ENCODE results near the gene SKP2.

DNA sequence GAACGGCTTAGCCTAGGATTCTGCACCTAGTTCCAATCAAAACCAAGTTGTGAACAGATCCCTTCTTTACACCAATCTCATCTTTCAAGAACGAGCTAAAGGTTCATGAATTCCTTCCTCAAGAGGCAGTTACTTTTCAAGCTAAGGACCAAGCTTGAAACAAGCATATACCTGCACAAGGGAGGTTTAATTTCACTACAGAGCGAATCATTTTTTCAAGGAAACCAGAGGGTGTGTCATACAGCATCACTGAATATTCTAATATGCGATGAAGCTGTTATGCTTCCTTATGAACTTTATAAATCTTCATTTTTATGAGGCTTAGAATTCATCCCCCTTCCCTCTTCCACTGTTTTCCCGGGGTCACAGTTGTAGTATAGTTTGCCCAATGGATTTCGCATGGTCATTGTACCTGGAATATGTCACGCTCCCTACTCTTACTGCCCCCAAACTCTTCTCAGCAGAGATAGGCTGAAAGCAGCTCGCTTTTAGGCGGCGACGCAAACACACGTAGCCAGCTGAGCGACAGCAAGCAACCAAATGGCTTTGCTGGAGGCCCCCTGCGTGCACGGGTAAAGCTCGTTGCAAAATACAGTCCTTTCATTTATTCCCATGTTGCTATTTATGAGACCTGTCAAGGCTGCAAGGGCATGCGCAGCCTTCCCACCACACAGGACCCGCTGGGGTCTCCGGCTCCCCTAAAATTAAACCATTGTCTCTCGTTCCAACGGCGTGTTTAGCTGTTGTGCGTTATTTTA is 1.1 kb upstream of the SKP2 start:
- TF ChIP-seq, protein P1, sequence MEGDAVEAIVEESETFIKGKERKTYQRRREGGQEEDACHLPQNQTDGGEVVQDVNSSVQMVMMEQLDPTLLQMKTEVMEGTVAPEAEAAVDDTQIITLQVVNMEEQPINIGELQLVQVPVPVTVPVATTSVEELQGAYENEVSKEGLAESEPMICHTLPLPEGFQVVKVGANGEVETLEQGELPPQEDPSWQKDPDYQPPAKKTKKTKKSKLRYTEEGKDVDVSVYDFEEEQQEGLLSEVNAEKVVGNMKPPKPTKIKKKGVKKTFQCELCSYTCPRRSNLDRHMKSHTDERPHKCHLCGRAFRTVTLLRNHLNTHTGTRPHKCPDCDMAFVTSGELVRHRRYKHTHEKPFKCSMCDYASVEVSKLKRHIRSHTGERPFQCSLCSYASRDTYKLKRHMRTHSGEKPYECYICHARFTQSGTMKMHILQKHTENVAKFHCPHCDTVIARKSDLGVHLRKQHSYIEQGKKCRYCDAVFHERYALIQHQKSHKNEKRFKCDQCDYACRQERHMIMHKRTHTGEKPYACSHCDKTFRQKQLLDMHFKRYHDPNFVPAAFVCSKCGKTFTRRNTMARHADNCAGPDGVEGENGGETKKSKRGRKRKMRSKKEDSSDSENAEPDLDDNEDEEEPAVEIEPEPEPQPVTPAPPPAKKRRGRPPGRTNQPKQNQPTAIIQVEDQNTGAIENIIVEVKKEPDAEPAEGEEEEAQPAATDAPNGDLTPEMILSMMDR (IDR thresholded peaks at IDR 0.05), result no peak
- TF ChIP-seq POLR2A (IDR thresholded peaks at IDR 0.05), result peak in 1 of 2 donors; percentile 36

Measured in adrenal gland (tissue), 5 donors.